SK-N-MC (cell line): ENCODE results near the gene FZD2.
A peak's percentile ranks its signal among the peaks of the same experiment; 100 is the strongest.
"Not testable (repeated sequence)": the region's sequence is repeated elsewhere in the genome, so short reads cannot be mapped to it uniquely, and the experiment has no call there.

ENCODE experiments used
- DNase-seq: peaks from one replicate; pipeline ENCODE4 v3.0.0-alpha.2; 2011; ENCODE audit warnings: low read depth, low spot score
- H3K27ac ChIP-seq: fragments of 200-600 bp; sonication (generic); 2 replicates; pipeline ENCODE4 v1.5.1; 2016; ENCODE audit warnings: mixed run types
- H3K36me3 ChIP-seq: fragments of 200-600 bp; sonication (generic); 2 replicates; pipeline ENCODE4 v1.6.1; 2017; ENCODE audit warnings: antibody characterized with exemption, low read length, mixed read lengths; ENCODE audit not compliant: insufficient read depth
- H3K4me3 ChIP-seq: fragments of 200-600 bp; sonication (generic); 2 replicates; pipeline ENCODE4 v1.5.1; 2016
- H3K9ac ChIP-seq: fragments of 200-600 bp; sonication (generic); 2 replicates; pipeline ENCODE4 v1.8.0; 2017; ENCODE audit warnings: mixed run types, mixed read lengths; ENCODE audit not compliant: insufficient read length
- H3K9me3 ChIP-seq: fragments of 200-600 bp; sonication (generic); 2 replicates; pipeline ENCODE4 v1.6.1; 2017; ENCODE audit warnings: low read depth, mild to moderate bottlenecking, antibody characterized with exemption, low read length, moderate library complexity, mixed read lengths
- EZH2 ChIP-seq: fragments of 200-600 bp; sonication (generic); IDR thresholded peaks from one replicate; pipeline ENCODE4 v1.6.1; 2017; ENCODE audit warnings: antibody characterized with exemption
- FOXP2 ChIP-seq: optimal IDR thresholded peaks from 2 replicates; pipeline ENCODE3; 2011; ENCODE audit warnings: mild to moderate bottlenecking, moderate library complexity; ENCODE audit not compliant: insufficient read depth; ENCODE audit errors: extremely low read length, control extremely low read depth
- POLR2AphosphoS5 ChIP-seq: IDR thresholded peaks from 2 replicates; pipeline ENCODE4 v1.6.1; 2012; ENCODE audit warnings: mild to moderate bottlenecking, low read depth, low read length, borderline replicate concordance

The FZD2 gene

DNA sequence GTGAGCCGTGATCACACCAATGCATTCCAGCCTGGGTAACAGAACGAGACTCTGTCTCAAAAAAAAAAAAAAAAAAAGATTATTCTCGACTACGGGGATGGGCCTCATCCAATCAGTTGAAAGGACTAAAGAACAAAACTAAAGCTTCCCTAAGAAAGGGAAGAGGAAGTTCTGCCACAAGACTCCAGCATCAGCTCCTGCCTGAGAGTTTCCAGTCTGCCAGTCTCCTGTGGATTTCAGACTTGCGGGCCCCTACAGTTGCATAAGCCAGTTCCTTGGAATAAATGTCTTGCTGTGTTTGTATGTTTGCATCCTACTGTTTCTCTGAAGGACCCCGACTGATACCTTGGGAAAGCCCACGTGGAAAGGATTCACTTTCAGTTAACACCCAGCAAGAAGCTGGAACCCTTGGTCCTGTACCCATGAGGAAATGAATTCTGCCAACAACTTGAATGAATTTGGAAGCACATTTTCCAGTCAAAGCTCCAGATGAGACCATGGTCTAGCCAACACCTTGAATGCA lies 26.3 kb upstream of the FZD2 start:
- Histone ChIP-seq H3K4me3 (no peak overlapping the region), H3K36me3 (no peaks in the 10 kb centered on the region), H3K9me3 (0 out of 2 replicates have a peak, but pooled peaks cover 4% of the 10 kb centered on the region), H3K9ac (peak overlapping the region; percentile 26), H3K27ac (peak overlapping the region; percentile 46; the same call in 1 of the 2 replicates)
- TF ChIP-seq POLR2AphosphoS5 (no peak), FOXP2 (no peak), EZH2 (no peak)
- no peak for DNase-seq

DNA sequence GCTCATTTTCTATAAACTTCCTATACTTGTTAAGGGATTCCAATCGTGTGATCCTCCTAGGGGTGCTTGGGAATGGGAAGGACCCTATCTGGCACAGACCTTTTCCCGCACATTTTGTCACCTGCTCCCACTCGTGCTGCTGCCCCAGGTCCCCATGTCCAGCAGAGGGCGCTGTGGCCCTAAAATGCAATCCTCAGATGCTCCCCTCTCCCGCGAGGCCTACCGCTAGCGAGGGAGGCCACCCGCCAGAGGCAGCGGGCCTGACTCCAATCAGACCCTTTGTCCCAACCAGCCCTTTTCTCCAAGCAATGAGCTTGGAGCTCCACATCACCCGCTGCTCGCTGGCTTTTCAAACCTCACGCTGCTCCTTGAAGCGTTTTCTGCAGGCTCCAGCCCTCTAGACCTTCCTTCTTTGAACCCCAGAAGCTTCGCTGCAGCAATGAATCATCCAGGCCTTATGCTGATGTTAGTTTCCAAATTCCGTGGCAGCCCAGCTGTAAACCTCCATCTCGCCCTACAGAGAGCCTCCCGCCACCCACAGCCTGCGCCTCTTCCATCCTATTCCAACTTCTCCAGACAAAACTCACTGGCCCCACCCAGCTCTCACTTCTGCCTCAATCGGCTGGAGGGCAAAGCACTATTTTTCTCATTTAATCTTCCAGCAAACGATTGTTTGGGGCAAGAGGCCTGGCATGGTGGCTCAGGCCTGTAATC lies 23.6 kb upstream of the FZD2 start:
- peak; percentile 75 for DNase-seq
- peak overlapping the region; percentile 91 for H3K27ac ChIP-seq
- TF ChIP-seq FOXP2 (no peak), POLR2AphosphoS5 (no peak; the same call in 1 of the 2 replicates), EZH2 (no peak)
- H3K36me3 ChIP-seq, result no peaks in the 10 kb centered on the region
- peak overlapping the region; percentile 43; the same call in 1 of the 2 replicates for H3K4me3 ChIP-seq
- no peaks in the 10 kb centered on the region for H3K9me3 ChIP-seq
- H3K9ac ChIP-seq, result peak overlapping the region; percentile 73

DNA sequence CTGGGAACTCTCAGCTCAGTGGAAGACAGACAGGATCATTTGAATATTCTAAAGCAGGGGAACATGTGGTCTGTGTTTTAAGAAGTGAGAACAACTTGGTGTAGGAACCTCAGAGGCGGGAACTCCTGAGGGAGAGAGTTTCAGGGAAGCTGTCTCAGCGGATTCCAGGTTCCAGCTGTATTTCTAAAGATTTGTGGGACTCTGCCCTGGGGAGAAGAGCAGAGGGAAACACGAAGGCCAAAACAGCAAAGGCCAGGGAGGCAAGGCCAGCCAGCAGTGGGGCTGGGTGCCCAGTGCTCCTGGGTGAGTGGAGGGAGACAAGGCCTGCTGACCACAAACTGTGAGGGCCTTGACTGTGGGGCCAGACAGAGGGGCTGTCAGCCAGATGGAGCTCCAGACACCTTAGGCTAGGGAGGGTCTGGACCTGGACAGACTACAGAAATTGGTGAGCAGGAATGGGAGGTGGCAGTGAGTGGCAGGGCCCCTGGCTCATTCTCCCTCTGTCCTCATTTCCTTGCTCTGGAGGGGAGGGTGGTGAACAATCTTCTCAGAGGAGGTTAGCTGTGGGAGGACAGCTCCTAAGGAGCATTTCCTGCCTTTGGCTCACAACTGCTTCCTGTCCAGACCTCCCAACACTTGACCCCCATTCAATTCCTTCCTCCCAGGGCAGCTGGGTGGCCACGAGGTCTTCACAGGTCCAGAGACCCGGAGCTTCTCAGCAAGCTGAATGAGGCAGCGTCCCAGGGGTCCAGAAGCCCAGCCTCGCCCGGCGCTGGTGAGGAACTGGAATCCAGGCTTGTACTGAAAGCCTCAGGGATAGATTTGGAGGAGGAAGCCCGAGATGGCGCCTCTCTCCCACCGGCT lies 21.0 kb upstream of the FZD2 start:
- TF ChIP-seq POLR2AphosphoS5 (0 out of 2 replicates have a peak, but pooled peaks have one; percentile 36), EZH2 (no peak)
- no peaks in the 10 kb centered on the region for H3K9me3 ChIP-seq
- peak; percentile 55 for DNase-seq
- no peaks in the 10 kb centered on the region for H3K36me3 ChIP-seq
- H3K9ac ChIP-seq, result peak overlapping the region; percentile 82
- peak overlapping the region; percentile 67 for H3K4me3 ChIP-seq
- peak overlapping the region; percentile 99 for H3K27ac ChIP-seq

GRCh38 chr17:44537922-44538321 lies 19.4 kb upstream of the FZD2 start:
- not testable (repeated sequence) for DNase-seq, H3K9ac ChIP-seq, H3K27ac ChIP-seq, H3K9me3 ChIP-seq, H3K36me3 ChIP-seq, H3K4me3 ChIP-seq

GRCh38 chr17:44539673-44540072 lies 17.6 kb upstream of the FZD2 start:
- no peak overlapping the region for H3K4me3 ChIP-seq
- no peak overlapping the region for H3K27ac ChIP-seq
- H3K9ac ChIP-seq, result no peak overlapping the region
- H3K36me3 ChIP-seq, result no peaks in the 10 kb centered on the region
- TF ChIP-seq FOXP2, result no peak
- TF ChIP-seq EZH2, result no peak
- TF ChIP-seq POLR2AphosphoS5, result no peak
- DNase-seq, result no peak
- no peaks in the 10 kb centered on the region for H3K9me3 ChIP-seq

DNA sequence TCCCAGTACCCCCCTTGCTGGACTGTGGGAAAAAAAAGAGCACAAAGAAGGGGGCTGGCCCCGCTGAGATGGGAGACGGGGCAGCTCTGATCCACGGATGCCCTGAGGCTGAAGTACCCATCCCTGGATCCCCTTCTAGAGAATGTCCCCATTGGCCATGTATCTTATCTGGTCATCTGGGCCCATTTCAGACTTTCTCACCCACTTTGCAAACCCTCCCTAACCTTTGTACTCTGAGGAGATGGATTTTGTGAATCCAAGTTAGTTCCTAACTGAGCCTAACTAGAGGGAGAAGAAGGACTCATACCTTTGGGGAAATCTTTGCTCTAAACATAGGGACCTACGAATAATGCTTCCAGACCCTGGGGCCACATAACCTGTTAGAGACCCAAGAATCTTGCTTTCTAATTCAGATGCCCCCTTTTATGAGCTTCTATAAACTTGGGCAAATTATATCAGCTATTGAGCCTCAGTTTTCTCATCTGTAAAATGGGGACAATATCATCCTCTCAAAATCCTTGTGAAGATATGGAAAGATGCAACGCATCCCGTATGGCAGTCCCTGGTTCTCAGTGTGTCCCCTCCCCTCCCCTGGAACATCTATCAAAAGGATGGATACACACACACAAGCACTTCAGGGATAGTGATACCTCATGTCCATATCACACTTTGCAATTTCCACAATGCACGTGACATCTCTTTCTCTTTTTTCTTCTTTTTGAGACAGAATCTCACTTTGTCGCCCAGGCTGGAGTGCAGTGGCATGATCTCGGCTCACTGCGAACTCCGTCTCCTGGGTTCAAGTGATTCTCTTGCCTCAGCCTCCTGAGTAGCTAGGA lies 16.8 kb upstream of the FZD2 start:
- no peak overlapping the region for H3K4me3 ChIP-seq
- no peak overlapping the region for H3K9ac ChIP-seq
- TF ChIP-seq FOXP2 (no peak), POLR2AphosphoS5 (no peak), EZH2 (no peak)
- no peak for DNase-seq
- no peaks in the 10 kb centered on the region for H3K36me3 ChIP-seq
- no peak overlapping the region for H3K27ac ChIP-seq
- H3K9me3 ChIP-seq, result no peaks in the 10 kb centered on the region

DNA sequence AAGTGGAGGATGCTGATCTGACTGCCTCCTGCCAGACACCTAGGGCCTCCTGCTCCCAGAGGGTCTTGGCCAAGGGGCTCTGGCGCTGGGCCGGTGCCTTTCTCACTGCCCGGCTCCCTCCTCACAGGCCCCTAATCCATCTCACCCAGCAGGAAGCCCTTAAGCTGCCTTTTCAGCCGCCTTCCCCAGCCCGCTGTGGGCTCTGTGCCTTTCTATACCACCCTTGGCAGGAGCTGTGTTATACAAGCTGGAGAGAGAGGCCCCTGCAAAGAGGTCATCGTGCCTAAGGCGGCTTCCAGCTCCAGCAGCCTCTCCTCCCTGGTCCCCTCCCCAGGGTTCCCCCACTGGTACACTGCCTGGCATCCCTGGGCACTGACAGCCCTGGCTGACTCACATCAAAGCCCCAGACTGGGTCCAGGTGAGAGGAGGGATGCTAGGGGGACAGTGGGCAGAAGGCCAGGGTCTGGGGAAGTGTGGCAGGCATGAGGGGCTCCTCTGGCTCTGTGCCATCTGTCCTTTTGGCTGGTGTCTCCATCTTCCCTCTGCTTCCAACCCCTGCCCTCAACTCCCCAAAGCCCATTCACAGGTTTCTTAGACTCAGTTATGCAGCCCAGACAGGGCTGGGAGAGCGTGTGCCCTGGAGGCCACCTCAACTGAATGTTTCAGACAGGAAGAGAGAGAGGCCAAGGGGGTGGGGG lies 15.3 kb upstream of the FZD2 start:
- no peaks in the 10 kb centered on the region for H3K9me3 ChIP-seq
- no peak for DNase-seq
- peak overlapping the region; percentile 91; the same call in 1 of the 2 replicates for H3K27ac ChIP-seq
- peak overlapping the region; percentile 41 for H3K9ac ChIP-seq
- H3K4me3 ChIP-seq, result no peak overlapping the region
- H3K36me3 ChIP-seq, result no peaks in the 10 kb centered on the region
- TF ChIP-seq EZH2 (no peak), FOXP2 (no peak), POLR2AphosphoS5 (no peak)

DNA sequence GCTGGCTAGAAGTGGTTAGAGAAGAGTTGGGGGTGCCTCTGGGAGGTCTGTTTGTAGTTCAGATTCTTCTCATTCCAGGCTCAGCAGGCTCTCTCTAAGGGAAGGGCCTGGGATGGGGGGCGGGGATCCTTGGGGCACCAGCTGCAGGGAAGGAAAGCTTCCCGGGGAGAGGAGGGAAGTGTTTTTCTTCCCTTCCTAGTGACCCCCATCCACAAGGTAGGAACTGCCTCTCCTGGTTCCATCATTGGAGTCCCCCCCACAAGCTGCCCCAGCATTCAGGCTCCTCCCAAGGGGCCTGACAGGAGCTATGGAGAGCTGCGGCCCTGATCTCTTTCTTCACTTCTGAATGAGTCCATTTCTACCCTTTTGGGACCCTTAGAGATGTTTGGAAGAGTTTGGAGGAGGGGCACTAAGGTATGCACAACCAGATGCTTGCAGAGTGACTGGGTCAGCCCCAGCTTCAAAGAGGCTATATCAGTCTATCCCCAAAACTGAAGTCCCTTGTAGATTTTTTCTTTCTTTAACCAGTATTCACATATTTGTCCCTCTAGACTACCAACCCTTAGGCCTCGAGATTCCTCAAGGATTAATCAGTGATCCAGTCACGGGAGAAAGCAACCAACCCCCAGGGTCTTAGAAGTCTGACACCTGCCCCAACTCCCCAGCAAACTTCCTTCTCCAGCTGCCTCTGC lies 13.9 kb upstream of the FZD2 start:
- TF ChIP-seq EZH2 (no peak), POLR2AphosphoS5 (no peak), FOXP2 (no peak)
- no peak for DNase-seq
- Histone ChIP-seq H3K4me3 (peak overlapping the region; percentile 67), H3K9me3 (no peaks in the 10 kb centered on the region), H3K27ac (peak overlapping the region; percentile 91), H3K9ac (peak overlapping the region; percentile 63), H3K36me3 (no peaks in the 10 kb centered on the region)
